GM19025 (cell line): ENCODE measurements around the gene ZNF44.
"Not testable (repeated sequence)": the region's sequence is repeated elsewhere in the genome, so short reads cannot be mapped to it uniquely, and the experiment has no call there.

Source experiments
- ATAC-seq: cut with Tn5 transposase; IDR thresholded peaks from one replicate; pipeline ENCODE4 v1.9.1; 2021; ENCODE audit warnings: mild to moderate bottlenecking, low read depth, moderate library complexity; ENCODE audit not compliant: unreplicated experiment

The ZNF44 gene

DNA sequence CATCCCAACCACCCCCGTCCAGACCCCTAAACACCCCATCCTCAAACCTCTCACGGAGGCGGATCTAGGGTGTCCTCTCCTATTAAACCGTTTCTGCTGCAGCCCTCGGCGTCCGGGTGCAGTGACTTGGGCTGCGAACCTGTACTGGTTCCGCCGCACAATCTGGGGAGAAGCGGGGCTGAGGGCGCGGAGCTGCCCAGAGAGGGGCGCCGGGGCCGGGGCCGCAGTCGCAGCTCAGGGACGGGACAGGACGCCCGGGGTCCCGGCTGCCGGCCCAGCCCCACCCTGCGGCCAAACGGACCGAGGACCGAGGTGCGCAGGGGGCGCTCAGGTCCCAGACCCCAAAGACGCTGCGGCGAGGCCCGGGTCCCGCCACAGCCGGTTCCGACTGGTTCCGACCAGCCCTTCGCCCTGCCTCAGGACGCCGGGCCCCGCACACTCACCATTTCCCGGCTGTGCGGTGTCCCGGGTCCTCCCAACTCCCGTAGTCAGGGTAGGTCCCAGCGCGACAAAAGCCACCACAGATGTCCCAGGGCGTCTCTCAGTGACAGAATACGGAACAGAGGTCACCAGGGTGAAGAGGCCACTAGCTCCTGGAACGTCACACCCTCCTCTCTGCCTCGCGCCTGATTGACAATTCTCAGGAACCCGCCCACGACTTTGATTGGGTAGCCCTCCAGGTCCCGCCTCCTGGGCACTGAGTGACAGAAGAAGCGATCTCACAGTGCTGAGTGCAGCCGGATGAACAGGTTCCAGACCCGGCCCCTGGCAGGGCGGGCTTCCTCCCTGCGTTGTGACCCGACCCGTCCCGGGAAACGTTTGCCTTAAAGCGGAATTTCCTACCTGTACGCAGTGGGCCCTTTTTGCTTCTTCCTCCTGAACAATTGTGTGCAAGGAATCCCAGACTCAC, at the start of gene ZNF44:
Gene ZNF44 (minus strand): TSS at position 635 of the 910 bp plus-strand sequence. CDS start 189 bp downstream, at position 446.
- peak; percentile 90 for ATAC-seq

DNA sequence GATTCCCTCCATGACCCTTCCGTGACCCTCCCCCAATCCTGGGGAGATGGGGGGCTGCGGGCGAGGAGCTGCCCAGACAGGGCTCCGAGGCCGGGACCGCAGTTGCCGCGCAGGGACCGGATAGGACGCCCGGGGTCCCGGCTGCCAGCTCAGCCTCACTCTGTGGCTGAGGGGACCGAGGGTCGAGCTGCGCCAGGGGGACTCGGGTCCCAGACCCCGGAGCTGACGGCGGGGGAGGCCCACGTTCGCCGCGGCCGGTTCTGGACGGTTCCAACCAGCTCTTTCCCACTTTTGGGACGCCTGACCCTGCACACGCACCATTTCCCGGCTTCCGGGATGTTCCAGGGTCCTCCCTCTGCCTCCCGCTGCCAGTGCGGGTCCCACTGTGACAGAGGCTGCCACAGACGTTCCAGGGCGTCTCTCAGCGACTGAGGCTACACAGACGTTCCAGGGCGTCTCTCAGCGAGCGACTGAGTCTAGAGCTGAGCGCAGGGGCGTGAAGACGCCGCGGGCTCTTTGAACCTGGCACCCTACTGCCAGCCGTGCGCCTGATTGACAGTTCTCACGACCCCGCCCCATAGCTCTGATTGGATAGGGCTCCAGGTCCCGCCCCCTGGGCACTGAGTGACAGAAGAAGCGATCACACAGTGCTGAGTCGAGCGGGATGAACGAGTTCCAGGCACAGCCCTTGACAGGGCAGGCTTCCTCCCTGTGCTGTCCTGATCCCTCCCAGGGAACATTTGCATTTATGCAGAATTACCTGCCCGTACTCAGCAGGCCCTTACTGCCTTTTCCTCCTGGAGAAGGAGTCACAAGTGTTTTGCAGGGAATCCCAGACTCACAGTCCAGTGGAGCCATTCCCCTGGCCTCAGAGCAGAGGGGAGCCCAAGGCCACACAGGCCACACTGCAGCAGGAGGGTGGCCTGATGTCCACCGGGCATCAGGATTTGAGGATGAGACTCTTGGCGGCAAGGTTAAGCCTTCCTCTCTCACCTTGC, 38.8 kb upstream of the ZNF44 start, which contains the start of gene ZNF563:
Gene ZNF563 (minus strand): TSS at position 472 of the 998 bp plus-strand sequence. CDS start 151 bp downstream, at position 321.
- ATAC-seq, result peak; percentile 97

DNA sequence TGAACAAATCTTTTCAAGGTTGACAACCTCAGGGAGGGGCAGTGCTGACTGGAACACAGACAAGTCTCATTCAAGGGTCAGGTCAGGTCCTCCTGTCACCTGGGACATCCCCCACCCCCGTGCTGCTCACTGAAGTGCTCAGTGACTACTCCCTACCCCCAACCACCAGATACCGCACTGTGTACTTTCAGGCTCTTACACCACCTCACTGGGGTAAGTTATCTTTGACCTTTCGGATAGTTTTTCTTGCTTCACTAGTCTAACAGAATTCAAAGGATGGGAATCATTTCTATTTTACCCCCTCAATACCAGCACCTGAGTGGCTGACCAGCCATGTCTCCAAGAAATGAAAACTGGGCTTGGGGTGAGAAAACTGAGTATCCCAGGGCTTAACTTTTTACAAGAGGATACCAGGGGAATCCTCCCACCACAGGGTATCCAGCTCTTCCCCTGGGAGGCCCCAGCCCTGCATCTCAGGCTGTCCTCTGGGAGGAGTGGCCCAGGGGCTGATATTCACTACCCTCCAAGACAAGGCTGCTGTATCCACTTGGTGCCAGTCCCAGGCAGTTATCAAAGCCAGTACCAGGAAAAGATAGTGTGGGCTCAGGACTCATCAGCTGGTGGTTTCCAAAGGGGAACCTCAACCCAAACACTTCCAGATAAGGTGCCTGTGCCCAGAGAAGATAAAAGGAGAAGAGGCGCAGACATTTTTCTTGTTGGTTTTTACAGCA, 36.7 kb upstream of the ZNF44 start:
- no peak for ATAC-seq

DNA sequence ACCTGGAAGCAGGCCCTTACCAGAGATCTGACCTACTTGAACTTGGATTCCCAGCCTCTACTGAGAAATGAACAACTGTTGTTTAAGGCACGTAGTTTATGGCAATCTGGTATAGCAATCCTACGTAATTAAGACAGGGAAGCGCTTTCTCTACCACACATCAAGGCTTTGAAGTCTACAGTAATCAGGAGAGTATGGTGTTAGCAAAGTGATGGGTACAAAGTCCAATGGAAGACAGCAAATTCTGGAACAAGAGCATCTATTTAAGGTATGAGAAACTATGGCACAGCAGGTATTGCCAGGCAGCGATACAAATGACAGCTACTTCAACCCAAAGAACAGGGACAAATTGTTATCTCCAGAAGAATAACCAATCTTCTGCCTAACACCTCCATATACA, 35.7 kb upstream of the ZNF44 start:
- no peak for ATAC-seq

DNA sequence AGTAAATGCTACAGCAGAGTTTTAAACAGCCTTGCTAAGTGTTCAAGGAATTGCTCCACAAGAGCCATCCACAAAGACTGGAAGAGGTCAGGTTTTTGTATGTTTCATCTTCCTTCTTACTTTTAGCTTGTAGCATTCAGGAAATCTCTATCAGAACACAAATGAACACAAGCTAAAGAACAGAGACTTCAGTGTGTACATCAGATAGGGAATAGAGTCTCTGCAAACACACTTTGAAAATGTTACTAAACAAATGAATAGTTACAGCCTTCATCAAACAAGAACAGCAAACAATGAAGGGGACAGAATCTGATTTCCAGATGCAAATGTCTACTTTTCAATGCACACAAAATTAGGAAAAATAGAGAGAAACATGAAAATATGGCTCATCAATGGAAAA, 31.0 kb upstream of the ZNF44 start:
- ATAC-seq, result no peak

DNA sequence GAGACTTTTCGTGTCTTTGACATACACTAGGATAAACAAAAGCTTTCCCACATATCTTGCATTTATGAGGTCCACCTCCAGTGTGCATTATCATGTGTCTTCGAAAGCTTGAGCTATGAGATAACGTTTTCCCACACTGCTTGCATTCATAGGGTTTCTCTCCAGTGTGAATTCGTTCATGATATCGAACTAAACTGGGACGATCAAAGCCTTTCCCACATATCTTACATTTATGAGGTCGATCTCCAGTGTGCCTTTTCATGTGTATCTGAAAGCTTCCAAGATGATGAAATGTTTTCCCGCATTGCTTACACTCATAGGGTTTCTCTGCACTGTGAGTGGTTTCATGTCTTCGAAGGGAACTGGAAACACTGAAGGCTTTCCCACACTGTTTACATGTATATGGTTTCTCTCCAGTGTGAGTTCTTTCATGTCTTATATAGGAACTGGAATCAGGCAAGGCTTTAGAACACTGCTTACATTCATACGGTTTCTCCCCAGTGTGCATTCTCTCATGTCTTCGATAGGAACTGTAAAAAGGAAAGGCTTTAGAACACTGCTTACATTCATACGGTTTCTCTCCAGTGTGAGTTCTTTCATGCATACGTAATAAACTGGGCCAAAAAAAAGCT, 24.2 kb upstream of the ZNF44 start:
- no peak for ATAC-seq

DNA sequence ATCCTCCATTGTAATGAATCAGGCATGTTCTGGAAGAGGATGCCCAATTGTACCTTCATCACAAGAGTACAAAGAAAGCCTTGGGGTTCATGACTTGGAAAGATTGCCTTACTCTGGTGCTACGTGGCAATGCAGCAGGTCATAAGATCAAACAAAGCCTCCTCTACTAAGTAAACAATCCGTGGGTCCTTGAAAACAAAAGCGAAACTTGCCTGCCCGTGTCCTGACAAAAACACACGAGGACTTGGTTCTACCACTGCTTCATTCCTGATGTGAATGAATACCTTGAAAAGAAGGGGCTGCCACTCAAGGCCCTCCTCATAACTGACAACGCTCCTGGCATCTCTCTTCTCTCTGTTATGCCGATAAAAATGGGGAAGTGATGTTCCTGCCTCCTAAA, 19.9 kb upstream of the ZNF44 start:
- no peak for ATAC-seq

DNA sequence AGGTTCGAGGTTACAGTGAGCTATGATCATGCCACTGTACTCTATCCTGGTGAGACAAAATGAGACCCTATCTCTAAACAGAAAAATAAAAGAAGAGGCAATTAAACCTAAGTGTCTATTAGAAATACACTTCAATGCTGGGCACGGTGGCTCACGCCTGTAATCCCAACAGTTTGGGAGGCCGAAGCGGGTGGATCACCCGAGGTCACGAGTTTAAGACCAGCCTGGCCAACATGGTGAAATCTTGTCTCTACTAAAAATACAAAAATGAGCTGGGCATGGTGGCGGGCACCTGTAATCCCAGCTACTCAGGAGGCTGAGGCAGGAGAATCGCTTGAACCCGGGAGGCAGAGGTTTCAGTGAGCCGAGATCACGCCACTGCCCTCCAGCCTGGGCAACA, 14.2 kb upstream of the ZNF44 start:
- not testable (repeated sequence) for ATAC-seq

DNA sequence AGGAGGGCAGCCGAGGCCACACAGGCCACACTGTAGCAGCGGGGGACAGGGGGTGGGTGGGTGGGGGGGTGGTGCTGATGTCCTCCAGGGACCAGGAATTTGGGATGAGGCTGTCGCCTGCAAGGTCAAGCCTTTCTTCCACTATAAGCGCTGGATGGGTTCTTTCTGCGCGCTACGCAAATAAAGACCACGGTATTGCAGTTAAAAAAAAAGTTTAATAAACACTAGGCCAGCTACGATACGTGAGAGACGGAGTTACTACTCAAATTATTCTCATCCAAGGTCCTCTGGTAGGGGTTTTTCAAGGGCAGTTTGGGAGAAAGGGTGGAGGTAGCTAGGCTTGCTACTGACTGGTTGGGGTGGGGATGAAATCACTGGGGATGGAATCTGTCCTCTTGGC, 508 bp upstream of the ZNF44 start:
- ATAC-seq, result peak; percentile 11

DNA sequence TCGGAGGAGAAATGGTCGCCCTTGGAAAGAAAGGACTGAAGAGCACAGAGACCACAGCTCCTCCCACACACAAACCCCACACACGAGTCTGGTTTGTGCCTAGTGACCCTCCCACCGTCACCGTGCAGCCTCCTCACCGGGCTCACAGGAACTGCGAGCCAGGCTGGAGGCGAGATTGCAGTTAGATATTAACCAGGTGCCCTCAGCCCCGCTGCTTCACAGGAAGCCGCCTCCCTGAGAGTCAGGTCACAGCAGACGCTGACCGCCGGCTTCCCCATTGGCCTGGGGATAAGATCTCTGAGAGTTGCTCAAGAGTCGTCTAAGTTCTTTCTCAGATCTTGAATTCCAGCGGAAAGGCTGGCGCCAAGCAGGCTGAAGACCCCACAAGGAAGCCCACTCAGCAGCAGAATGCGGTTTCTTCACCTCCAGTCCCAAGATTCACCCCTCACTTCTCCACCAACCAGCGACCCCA, 870 bp downstream of the ZNF44 start:
- ATAC-seq, result peak; percentile 48

DNA sequence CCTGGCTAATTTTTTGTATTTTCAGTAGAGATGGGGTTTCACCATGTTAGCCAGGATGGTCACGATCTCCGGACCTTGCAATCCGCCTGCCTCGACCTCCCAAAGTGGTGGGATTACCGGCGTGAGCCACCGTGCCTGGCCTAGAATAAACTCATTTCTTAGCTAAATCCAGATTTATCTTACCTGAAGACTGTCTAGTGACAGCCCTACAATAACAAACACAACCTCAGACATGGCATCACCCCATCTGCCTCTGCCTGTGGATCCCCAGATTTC, 5.0 kb downstream of the ZNF44 start:
- no peak for ATAC-seq

DNA sequence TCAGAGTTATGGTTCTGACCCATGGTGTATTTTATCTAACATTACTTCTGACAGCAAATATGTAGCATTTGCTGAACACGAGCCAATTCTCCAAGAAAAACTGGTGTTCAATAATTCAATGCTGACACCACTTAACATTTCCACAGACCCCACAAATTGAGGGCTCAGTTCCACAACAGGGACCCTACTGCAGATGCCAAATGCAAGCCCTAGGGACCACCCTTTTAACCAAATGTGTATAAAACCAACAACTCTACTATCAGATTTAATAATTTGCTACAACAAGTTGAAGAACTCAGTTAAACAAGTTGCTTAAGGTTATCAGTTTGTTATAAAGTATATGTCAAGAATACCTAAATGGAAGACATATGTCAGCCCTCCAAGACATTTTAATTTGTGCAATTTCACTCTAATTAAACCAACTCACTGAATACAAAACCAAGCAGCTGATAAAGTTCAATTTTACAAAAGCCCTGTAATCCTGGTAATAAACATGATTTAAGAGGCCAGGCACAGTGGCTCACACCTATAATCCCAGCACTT, 6.7 kb downstream of the ZNF44 start:
- no peak for ATAC-seq

DNA sequence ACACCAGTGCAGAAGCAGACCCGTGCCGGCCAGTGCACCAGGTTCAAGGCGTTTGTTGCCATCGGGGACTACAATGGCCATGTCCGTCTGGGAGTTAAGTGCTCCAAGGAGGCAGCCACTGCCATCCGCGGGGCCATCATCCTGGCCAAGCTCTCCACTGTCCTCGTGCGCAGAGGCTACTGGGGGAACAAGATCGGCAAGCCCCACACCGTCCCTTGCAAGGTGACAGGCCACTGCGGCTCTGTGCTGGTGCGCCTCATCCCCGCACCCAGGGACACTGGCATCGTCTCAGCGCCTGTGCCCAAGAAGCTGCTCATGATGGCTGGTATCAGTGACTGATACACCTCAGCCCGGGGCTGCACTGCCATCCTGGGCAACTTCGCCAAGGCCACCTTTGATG, 10.1 kb downstream of the ZNF44 start:
- no peak for ATAC-seq

DNA sequence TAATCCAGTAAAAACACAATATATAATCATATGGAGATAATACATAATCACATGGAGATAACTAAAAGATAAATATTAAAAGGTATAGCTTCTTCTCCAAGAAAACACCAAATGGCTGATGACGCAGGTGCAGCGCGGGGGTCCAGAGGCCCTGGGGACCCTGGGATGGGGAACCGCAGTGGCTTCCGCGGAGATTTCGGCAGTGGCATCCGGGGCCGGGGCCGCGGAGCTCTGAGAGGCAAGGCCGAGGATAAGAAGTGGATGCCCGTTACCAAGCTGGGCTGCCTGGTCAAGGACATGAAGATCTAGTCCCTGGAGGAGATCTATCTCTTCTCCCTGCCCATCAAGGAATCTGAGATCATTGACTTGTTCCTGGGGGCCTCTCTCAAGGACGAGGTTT, 10.5 kb downstream of the ZNF44 start:
- no peak for ATAC-seq

DNA sequence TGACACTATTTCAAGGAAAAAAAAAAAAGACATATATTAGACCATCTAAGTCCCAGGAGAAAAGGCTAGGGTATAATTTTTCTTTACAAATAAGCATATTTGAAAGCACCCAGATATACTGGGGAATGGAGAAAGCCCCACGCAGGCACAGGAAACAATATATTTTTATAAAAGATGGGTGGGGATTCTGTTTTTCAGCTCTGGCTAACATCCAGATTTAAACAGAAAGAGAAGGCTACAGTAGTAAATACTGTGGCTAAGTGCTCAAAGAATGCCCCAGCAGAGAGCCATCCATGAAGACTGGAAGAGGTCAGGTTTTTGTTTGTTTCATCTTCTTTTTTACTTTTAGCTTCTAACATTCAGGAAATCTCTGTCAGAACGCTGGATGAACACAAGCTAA, 16.0 kb downstream of the ZNF44 start:
- no peak for ATAC-seq

DNA sequence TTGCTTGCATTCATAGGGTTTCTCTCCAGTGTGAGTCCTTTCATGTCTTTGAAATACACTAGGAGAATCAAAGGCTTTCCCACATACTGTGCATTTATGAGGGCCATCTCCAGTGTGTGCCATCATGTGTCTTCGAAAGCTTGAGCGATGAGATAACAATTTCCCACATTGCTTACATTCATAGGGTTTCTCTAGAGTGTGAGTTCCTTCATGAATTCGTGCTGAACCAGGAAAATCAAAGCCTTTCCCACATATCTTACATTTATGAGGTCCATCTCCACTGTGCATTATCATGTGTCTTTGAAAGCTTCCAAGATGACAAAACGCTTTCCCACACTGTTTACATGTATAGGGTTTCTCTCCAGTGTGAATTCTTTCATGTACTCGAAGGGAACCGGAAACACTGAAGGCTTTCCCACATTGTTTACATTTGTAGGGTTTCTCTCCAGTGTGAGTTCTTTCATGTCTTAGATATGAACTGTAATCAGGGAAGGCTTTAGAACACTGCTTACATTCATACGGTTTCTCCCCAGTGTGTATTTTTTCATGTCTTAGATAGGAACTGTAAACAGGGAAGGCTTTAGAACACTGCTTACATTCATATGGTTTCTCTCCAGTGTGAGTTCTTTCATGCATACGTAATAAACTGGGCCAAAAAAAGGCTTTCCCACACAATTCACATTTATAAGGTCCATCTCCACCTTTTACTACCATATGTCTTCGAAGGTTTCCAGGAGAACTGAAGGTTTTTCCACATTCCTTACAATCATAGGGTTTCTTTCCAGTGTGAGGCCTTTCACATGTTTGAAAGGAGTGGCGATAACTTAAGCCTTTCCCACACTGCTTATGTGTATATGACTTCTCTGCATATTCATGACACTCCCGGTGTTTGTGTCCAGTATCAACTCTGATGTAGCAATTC, 21.4 kb downstream of the ZNF44 start:
- no peak for ATAC-seq

DNA sequence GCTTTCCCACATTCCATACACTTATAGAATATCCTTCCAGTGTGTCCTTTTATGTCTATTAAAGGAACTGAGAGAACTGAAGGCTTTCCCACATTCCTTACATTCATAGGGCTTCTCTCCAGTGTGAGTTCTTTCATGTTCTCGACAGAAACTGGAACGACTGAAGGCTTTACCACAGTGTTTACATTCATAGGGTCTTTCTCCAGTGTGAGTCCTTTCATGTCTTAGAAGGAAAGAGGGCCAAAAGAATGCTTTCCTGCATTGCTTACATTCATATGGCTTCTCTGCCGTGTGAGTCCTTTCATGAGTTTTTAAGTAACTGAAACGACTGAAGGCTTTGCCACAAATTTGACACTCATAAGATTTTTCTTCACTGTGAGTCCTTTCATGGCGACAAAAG, 22.3 kb downstream of the ZNF44 start:
- ATAC-seq, result no peak

DNA sequence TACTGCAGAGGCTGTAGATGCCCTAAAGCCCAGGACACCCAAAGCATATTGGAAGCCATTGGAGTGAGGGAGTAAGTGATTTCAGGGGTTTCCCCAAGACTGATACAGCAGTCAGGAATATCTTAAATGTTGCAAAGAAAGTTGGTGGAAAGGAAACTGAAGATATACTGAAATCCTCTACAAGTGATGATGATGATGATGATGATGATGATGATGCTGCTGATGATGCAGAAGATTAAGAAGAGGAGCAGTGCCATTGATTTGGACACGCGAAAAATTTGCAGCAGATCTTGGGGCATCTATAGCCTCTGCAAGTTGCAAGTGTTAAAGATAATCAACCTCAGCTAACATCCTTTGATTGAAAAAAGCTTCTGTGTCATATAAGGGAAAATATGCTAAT, 23.8 kb downstream of the ZNF44 start:
- no peak for ATAC-seq
